Sciatic nerve (tissue), 1 donor: Measurements from ENCODE around the gene S100A16. TPM values are rescaled to one million over a fixed set of nuclear protein-coding genes. Genes with fewer than 3 reads are reported as not detected.

Experiments
- total RNA-seq: library from RNA; stranded (reverse); fragmentation: NEBNext Ultra II Directional; extraction: Animal tissue kit (Norgen Biotek cat#: 25700); gene quantifications from one replicate; pipeline ENCODE4 v1.2.1, GENCODE V29; 2021
- donor health status: DM: no; HTN: no; CAD: no.

S100A16 gene
- total RNA-seq, 1 donor from 2014 or later: 58.4 TPM

Other genes with a start within 250 kb of the S100A16 start
- 15.3 TPM for gene S100A12, start 237.5 kb downstream of the S100A16 start, total RNA-seq
- gene S100A8, start 222.1 kb downstream of the S100A16 start, total RNA-seq: 192 TPM
- gene S100A7A, start 196.6 kb downstream of the S100A16 start, total RNA-seq: not detected
- gene S100A7, start 152.5 kb downstream of the S100A16 start, total RNA-seq: 0.85 TPM
- 1,022 TPM for gene S100A6, start 77.1 kb downstream of the S100A16 start, total RNA-seq
- not detected for gene S100A5, start 72.2 kb downstream of the S100A16 start, total RNA-seq
- gene S100A4, start 67.3 kb downstream of the S100A16 start, total RNA-seq: 258 TPM
- not detected for gene S100A3, start 63.9 kb downstream of the S100A16 start, total RNA-seq
- 3.5 TPM for gene S100A2, start 47.3 kb downstream of the S100A16 start, total RNA-seq
- gene S100A14, start 3.2 kb upstream of the S100A16 start, total RNA-seq: 0.49 TPM
- gene S100A13, start 14.4 kb upstream of the S100A16 start, total RNA-seq: 112 TPM
- gene S100A1, start 15.3 kb upstream of the S100A16 start, total RNA-seq: 99.7 TPM
- 66.3 TPM for gene CHTOP, start 20.9 kb upstream of the S100A16 start, total RNA-seq
- 30.2 TPM for gene SNAPIN, start 45.6 kb upstream of the S100A16 start, total RNA-seq
- gene ILF2, start 57.9 kb upstream of the S100A16 start, total RNA-seq: 73.5 TPM
- gene NPR1, start 65.6 kb upstream of the S100A16 start, total RNA-seq: 34.1 TPM
- 72.4 TPM for gene INTS3, start 114.9 kb upstream of the S100A16 start, total RNA-seq
- 38.0 TPM for gene SLC27A3, start 162.3 kb upstream of the S100A16 start, total RNA-seq